ENCODE results near the gene NEURL1B. TPM values are rescaled to one million over a fixed set of nuclear protein-coding genes. Genes with fewer than 3 reads are reported as not detected.
A peak's percentile ranks its signal among the peaks of the same experiment; 100 is the strongest.
"Not testable (repeated sequence)": the region's sequence is repeated elsewhere in the genome, so short reads cannot be mapped to it uniquely, and the experiment has no call there.

The NEURL1B gene
- total RNA-seq, 1 donor from 2014 or later = 9.8 TPM

DNA sequence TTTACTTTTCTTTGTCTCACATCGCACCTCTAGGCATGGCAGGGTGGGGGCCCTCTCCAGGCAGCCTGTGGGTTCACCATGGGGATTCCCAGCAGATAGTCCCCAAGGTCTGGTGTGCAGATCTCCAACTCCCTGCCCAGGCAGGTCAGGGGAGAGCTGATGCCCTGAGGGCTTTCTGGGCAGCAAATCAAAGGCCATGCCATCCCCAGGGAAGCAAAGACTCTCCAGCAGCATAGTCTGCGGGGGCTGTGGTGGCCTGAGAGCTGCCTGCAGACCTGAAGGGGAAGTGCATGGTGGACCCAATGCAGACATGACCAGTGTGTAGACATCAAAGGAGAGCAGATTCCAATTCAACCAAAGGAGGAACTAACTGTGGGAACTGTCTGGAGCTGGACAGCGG is 7.7 kb downstream of the NEURL1B start:
- Mint-ChIP-seq H3K36me3 (ENCODE audit: low read depth, unreplicated experiment) (peaks cover 4% of the 10 kb centered on the region), H3K9me3 (ENCODE audit: unreplicated experiment) (peaks cover 2% of the 10 kb centered on the region), H3K4me1 (ENCODE audit: low read depth, unreplicated experiment) (peaks cover 28% of the 10 kb centered on the region), H3K27me3 (ENCODE audit: low read depth, unreplicated experiment) (peaks cover 14% of the 10 kb centered on the region), H3K4me3 (ENCODE audit: unreplicated experiment) (no peak overlapping the region), H3K27ac (ENCODE audit: unreplicated experiment) (no peak overlapping the region)
- Histone ChIP-seq H4K20me1 (ENCODE audit: insufficient read depth, low read length) (no peaks in the 10 kb centered on the region), H3K9ac (ENCODE audit: low read length) (no peak overlapping the region), H3K4me3 (ENCODE audit: insufficient read depth, low read depth, low read length) (no peak overlapping the region), H3K27ac (ENCODE audit: low read depth, low read length) (no peak overlapping the region), H3K9me3 (ENCODE audit: insufficient read depth, low read depth, low read length) (no peaks in the 10 kb centered on the region), H3K4me2 (ENCODE audit: low read length) (no peak overlapping the region), H3K79me2 (ENCODE audit: insufficient read depth, low read length) (no peaks in the 10 kb centered on the region), H2AFZ (ENCODE audit: low read depth, low read length) (no peak overlapping the region), H3K36me3 (ENCODE audit: insufficient read depth, low read length) (no peaks in the 10 kb centered on the region), H3K27me3 (ENCODE audit: insufficient read depth, low read length) (no peaks in the 10 kb centered on the region), H3K4me1 (ENCODE audit: insufficient read depth, low read length) (no peaks in the 10 kb centered on the region)
- no peak for DNase-seq (ENCODE audit: low read depth)
- no peak for FAIRE-seq
- TF ChIP-seq EZH2 (IDR thresholded peaks at IDR 0.05; ENCODE audit: insufficient read depth, low read length) = no peak
- TF ChIP-seq, protein P1, sequence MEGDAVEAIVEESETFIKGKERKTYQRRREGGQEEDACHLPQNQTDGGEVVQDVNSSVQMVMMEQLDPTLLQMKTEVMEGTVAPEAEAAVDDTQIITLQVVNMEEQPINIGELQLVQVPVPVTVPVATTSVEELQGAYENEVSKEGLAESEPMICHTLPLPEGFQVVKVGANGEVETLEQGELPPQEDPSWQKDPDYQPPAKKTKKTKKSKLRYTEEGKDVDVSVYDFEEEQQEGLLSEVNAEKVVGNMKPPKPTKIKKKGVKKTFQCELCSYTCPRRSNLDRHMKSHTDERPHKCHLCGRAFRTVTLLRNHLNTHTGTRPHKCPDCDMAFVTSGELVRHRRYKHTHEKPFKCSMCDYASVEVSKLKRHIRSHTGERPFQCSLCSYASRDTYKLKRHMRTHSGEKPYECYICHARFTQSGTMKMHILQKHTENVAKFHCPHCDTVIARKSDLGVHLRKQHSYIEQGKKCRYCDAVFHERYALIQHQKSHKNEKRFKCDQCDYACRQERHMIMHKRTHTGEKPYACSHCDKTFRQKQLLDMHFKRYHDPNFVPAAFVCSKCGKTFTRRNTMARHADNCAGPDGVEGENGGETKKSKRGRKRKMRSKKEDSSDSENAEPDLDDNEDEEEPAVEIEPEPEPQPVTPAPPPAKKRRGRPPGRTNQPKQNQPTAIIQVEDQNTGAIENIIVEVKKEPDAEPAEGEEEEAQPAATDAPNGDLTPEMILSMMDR (IDR thresholded peaks at IDR 0.05; ENCODE audit: insufficient read depth, low read depth, low read length) = no peak

DNA sequence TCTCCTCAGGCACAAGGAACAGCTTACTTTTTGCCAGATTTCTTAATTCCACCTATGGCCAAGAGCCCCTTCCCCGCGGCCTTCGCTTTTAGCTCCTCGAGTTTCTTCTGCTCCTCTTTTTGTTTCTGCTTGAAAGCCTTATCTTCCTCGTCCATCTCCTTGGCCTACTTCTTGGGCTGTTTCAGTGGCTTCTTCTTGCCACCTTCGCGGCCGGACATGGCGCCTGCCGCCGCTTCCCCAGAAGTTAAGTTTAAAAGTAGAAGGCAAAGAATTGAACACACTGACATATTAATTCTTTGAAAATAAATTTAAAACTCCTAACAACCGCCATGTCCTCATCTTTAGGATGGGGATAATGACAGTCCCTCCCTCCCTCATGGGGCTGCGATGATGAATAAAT is 15.4 kb downstream of the NEURL1B start:
- not testable (repeated sequence) for H3K36me3 ChIP-seq (ENCODE audit: insufficient read depth, low read length); H4K20me1 ChIP-seq (ENCODE audit: insufficient read depth, low read length); H3K4me3 Mint-ChIP-seq (ENCODE audit: unreplicated experiment); H3K4me3 ChIP-seq (ENCODE audit: insufficient read depth, low read depth, low read length); FAIRE-seq; H3K27me3 Mint-ChIP-seq (ENCODE audit: low read depth, unreplicated experiment); H2AFZ ChIP-seq (ENCODE audit: low read depth, low read length); H3K79me2 ChIP-seq (ENCODE audit: insufficient read depth, low read length); H3K4me2 ChIP-seq (ENCODE audit: low read length); H3K9ac ChIP-seq (ENCODE audit: low read length); H3K9me3 Mint-ChIP-seq (ENCODE audit: unreplicated experiment); H3K36me3 Mint-ChIP-seq (ENCODE audit: low read depth, unreplicated experiment); H3K27ac ChIP-seq (ENCODE audit: low read depth, low read length); H3K27me3 ChIP-seq (ENCODE audit: insufficient read depth, low read length); H3K27ac Mint-ChIP-seq (ENCODE audit: unreplicated experiment); DNase-seq (ENCODE audit: low read depth)
- peaks cover 19% of the 10 kb centered on the region for H3K4me1 ChIP-seq (ENCODE audit: insufficient read depth, low read length)
- peaks cover 11% of the 10 kb centered on the region for H3K9me3 ChIP-seq (ENCODE audit: insufficient read depth, low read depth, low read length)
- peaks cover 16% of the 10 kb centered on the region for H3K4me1 Mint-ChIP-seq (ENCODE audit: low read depth, unreplicated experiment)

DNA sequence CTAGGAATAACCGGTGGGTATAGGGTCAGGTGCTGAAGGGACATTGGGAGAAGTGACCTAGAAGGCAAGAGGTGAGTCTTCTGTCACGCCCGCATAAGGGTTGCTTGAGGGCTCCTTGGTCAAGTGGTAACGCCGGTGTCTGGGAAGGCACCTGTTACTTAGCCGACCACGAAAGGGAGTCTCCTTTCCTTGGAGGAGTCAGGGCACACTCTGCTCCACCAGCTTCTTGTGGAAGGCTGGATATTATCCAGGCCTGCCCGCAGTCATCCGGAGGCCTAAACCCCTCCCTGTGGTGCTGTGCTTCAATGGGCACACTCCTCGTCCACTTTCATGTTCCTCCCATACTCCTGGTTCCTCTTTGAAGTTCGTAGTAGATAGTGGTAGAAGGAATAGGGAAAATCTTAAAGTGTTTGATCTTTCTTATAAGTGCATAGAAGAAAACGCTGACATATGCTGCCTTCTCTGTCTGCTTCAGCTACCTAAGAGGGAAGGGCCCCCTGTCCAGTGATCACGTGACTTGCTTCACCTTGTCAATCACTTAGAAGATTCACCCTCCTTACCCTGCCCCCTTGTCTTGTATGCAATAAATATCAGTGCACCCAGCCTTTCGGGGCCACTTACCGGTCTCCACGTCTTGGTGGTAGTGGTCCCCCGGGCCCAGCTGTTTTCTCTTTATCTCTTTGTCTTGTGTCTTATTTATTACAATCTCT is 16.6 kb downstream of the NEURL1B start:
- Mint-ChIP-seq H3K4me1 (ENCODE audit: low read depth, unreplicated experiment) (peaks cover 14% of the 10 kb centered on the region), H3K27ac (ENCODE audit: unreplicated experiment) (peak overlapping the region; percentile 26)
- H3K4me3 Mint-ChIP-seq (ENCODE audit: unreplicated experiment); FAIRE-seq; H3K27me3 ChIP-seq (ENCODE audit: insufficient read depth, low read length); H3K4me2 ChIP-seq (ENCODE audit: low read length); H3K79me2 ChIP-seq (ENCODE audit: insufficient read depth, low read length); H4K20me1 ChIP-seq (ENCODE audit: insufficient read depth, low read length); H3K36me3 Mint-ChIP-seq (ENCODE audit: low read depth, unreplicated experiment); H3K27ac ChIP-seq (ENCODE audit: low read depth, low read length); DNase-seq (ENCODE audit: low read depth); H3K9ac ChIP-seq (ENCODE audit: low read length); H3K9me3 Mint-ChIP-seq (ENCODE audit: unreplicated experiment); H3K27me3 Mint-ChIP-seq (ENCODE audit: low read depth, unreplicated experiment); H2AFZ ChIP-seq (ENCODE audit: low read depth, low read length); H3K4me3 ChIP-seq (ENCODE audit: insufficient read depth, low read depth, low read length); H3K36me3 ChIP-seq (ENCODE audit: insufficient read depth, low read length): not testable (repeated sequence)
- Histone ChIP-seq H3K4me1 (ENCODE audit: insufficient read depth, low read length) (peaks cover 19% of the 10 kb centered on the region), H3K9me3 (ENCODE audit: insufficient read depth, low read depth, low read length) (peaks cover 11% of the 10 kb centered on the region)
